Right atrium auricular region (tissue), 2 donors: Measurements from ENCODE around the gene DCC. TPM values are rescaled to one million over a fixed set of nuclear protein-coding genes. Genes with fewer than 3 reads are reported as not detected.

Experiments
- DNase-seq: peaks from one replicate; pipeline ENCODE4 v3.0.0-alpha.2; 2019; ENCODE audit warnings: low spot score
- H3K27ac ChIP-seq, 2 donors: fragments of 200-600 bp; sonication (generic); 1 replicate in 1 of 2; 2 replicates in 1 of 2; pipeline ENCODE4 v1.5.1; 2016 to 2019
- H3K27me3 ChIP-seq, 2 donors: fragments of 200-600 bp; sonication (generic); one replicate each; pipeline versions ENCODE4 v1.5.1 to v1.6.0; 2017 to 2019
- H3K36me3 ChIP-seq: fragments of 200-600 bp; sonication (generic); one replicate; pipeline ENCODE4 v1.5.1; 2016
- H3K4me1 ChIP-seq, 2 donors: fragments of 200-600 bp; sonication (generic); one replicate each; pipeline versions ENCODE4 v1.5.1 to v1.6.0; 2017 to 2019
- H3K4me3 ChIP-seq, 2 donors: fragments of 200-600 bp; sonication (generic); 1 replicate in 1 of 2; 2 replicates in 1 of 2; pipeline ENCODE4 v1.5.1; 2017 to 2019; ENCODE audit warnings: mild to moderate bottlenecking in 1 of 2, moderate library complexity in 1 of 2
- H3K9me3 ChIP-seq, 2 donors: fragments of 200-600 bp; sonication (generic); one replicate each; pipeline ENCODE4 v1.5.1; 2019
- CTCF ChIP-seq, 2 donors: fragments of 200-600 bp; sonication (generic); IDR thresholded peaks; one replicate each; pipeline ENCODE4 v1.5.1; 2019; ENCODE audit warnings: antibody characterized with exemption in 2 of 2
- microRNA-seq, 2 donors: library from miRNA; unstranded; fragments of <30 nt; microRNA quantifications; one replicate each; pipeline ENCODE4, GENCODE V29; 2016 to 2017; ENCODE audit warnings: borderline number of aligned reads in 2 of 2, borderline replicate concordance in 1 of 2
- total RNA-seq, 2 donors: library from RNA; depleted of rRNA; stranded (reverse); fragments of >200 nt; gene quantifications; one replicate each; pipeline ENCODE4 v1.1.0, GENCODE V29; 2016

DCC gene
- total RNA-seq, 2 donors from 2014 or later, result not detected

DNA sequence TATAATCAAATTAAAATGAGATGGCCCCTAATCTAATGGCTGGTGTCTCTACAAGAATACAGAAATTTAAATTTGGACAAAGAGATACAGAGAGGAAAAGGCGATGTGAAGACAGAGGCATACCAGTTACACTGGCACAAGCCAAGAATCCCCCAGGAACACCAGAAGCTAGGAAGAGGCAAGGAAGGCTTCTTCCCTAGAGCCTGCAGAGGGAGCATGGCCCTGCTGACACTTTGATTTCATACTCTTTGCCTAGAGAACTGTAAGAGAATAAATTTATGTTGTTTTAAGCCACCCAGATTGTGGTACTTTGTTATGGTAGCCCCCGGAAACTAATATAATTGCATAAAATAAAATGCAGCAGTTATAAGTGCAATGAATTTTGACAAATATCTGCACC is 1213.0 kb downstream of the DCC start:
- TF ChIP-seq CTCF (IDR thresholded peaks at IDR 0.05), result no peak
- Histone ChIP-seq H3K4me1 (no peaks in the 10 kb centered on the region), H3K36me3 (no peaks in the 10 kb centered on the region), H3K27ac (no peak overlapping the region), H3K4me3 (no peak overlapping the region), H3K27me3 (no peaks in the 10 kb centered on the region), H3K9me3 (no peaks in the 10 kb centered on the region)
- DNase-seq, result no peak

- Histone ChIP-seq H3K4me3 (no peak overlapping the region), H3K4me1 (no peaks in the 10 kb centered on the region), H3K27ac (no peak overlapping the region), H3K27me3 (no peaks in the 10 kb centered on the region), H3K9me3 (peaks cover 0 to 5% of the 10 kb centered on the region in 2 donors), H3K36me3 (no peaks in the 10 kb centered on the region)
- DNase-seq, result no peak
- TF ChIP-seq CTCF (IDR thresholded peaks at IDR 0.05), result no peak
Measured at GRCh38 chr18:53556450-53556849, 1216.5 kb downstream of the DCC start.

DNA sequence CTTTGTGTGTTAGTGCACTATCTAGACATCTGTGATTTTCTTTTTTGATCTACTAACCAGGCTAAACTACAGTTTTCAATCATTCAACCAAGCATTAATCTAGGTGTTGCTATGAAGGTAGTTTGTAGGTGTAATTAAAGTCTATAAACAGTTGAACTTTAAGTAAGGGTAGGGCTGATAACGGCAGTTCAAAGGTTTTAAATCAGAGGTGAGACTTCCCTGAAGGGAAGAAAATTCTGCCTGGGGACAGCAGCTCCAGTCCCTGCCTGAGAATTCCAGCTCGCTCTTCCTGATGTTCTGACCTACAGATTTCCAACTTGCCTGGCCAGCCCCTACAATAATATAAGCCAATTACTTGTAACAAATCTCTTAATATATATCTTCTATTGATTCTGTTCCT is 1220.5 kb downstream of the DCC start:
- DNase-seq, result no peak
- peaks cover 0 to 5% of the 10 kb centered on the region in 2 donors for H3K9me3 ChIP-seq
- no peak for TF ChIP-seq CTCF (IDR thresholded peaks at IDR 0.05)
- H3K27ac ChIP-seq, result no peak overlapping the region
- no peaks in the 10 kb centered on the region for H3K27me3 ChIP-seq
- H3K4me3 ChIP-seq, result no peak overlapping the region
- H3K4me1 ChIP-seq, result no peaks in the 10 kb centered on the region
- H3K36me3 ChIP-seq, result no peaks in the 10 kb centered on the region

DNA sequence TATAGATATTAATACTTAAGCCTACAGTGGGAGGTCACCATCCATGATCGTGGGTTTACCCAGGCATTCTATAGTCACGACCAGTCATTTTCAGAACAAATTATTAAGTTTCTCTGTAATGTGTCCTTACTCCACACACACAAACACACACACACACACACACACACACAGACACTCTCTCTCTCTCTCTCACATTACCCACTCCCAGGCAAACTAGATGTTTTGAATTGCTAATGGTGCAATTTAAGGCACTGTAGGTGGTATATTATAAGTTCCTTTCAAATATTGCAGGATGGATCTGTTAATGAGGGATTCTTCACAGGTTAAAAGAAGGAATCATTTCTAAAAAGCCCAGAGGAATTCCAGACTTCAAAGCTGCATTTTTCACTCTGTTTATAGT is 1226.6 kb downstream of the DCC start:
- DNase-seq, result no peak
- Histone ChIP-seq H3K4me3 (no peak overlapping the region), H3K36me3 (no peaks in the 10 kb centered on the region), H3K9me3 (no peaks in the 10 kb centered on the region), H3K27me3 (no peaks in the 10 kb centered on the region), H3K27ac (no peak overlapping the region), H3K4me1 (no peaks in the 10 kb centered on the region)
- TF ChIP-seq CTCF (IDR thresholded peaks at IDR 0.05), result no peak

DNA sequence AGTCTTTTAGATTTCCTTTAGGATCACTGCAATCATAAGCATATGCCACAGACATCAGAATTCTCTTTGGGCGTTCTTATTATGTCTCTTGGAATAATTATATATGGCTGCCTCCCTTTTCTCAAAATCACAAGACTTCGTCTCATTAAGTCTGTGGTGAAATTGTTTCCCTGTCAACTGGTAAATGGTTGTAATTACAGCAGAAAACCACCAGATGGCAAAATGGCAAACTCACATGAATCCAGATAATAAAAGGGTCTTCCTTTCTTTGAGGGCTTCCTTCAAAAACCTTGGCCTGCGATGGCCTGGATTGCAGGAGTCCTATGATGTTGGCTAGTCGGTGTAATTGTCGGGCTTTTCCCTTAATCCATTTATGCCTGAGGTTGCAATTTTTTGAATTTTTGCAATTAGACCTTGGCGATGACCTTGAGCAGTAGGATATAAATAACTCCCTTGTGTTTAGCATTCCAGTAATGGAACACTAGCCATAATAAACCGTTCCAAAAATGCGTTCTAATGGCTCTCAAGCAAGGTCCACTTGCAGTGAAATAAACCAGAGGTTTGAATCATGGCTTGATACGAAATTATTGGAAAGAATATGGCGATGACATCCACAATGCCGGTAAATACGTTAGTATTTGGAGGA is 1228.1 kb downstream of the DCC start:
- H3K9me3 ChIP-seq, result no peaks in the 10 kb centered on the region
- H3K4me1 ChIP-seq, result no peaks in the 10 kb centered on the region
- H3K36me3 ChIP-seq, result no peaks in the 10 kb centered on the region
- no peak overlapping the region for H3K27ac ChIP-seq
- no peak for DNase-seq
- H3K4me3 ChIP-seq, result no peak overlapping the region
- H3K27me3 ChIP-seq, result no peaks in the 10 kb centered on the region
- TF ChIP-seq CTCF (IDR thresholded peaks at IDR 0.05), result peak; percentile 54 to 71

Small RNA genes lying within 50 kb of the gene (microRNA-seq; reads per million reads assigned to microRNA genes)
- 0 reads per million in 2 donors for gene MIR4528
